Tibial nerve (tissue), 3 donors: ENCODE data around the gene TAOK1.

Source experiments
- POLR2A ChIP-seq, 2 donors: fragments of 450-650 bp; IDR thresholded peaks; one replicate each; pipeline ENCODE4 v1.6.1; 2017; ENCODE audit warnings: antibody characterized with exemption in 2 of 2, mild to moderate bottlenecking in 2 of 2, moderate library complexity in 2 of 2
- TF ChIP-seq, protein P1 (sequence below), 5 experiments: fragments of 200-600 bp in 3 of 5; fragments of 450-650 bp in 2 of 5; sonication (generic) in 3 of 5; IDR thresholded peaks; one replicate each; pipeline ENCODE4 v1.5.1; 2016 to 2019; ENCODE audit warnings: antibody characterized with exemption in 5 of 5, mild to moderate bottlenecking in 3 of 5, moderate library complexity in 2 of 5

DNA sequence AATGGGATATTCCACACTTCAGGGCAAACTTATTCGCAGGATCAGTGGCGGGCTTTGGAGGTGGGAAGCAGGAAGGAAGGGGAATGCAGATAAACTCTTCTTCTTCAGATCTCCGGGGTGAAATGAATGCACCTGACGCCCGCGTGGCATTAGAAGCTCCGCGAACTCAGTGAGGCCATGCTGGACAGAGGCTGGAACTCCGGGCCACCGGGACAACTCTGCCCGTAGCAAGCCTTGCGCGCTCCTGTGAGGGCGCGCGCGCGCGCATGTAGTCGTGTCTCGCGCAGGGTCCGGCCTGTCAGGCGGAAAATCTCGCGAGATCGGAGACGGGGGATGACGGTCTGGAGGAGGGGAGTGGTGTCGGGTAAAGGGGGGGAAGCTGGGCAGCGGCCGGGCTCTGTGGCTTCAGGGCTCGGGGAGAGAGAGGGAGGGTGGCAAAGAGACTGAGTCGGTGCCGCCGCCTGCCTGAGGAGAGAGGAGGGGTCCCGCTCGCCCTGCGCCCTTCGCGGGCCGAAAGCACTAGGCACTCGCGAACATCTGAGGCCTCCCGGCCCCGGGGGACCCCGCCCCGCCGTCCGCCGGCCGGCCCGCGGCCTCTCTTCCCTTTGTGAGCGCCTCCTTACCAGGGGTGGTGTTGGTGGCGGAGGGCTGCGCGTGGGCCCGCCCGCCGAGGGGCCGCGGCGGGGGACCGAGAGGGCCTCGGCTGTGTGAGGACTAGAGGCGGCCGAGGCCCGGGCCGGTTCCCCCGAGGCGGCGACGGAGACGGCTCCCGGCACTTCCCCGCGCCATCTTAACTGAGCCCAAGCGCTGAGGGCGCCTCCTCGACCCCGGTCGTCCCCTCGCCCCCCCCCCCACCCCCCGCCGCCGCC is at the start of gene TAOK1:
- TF ChIP-seq, protein P1, sequence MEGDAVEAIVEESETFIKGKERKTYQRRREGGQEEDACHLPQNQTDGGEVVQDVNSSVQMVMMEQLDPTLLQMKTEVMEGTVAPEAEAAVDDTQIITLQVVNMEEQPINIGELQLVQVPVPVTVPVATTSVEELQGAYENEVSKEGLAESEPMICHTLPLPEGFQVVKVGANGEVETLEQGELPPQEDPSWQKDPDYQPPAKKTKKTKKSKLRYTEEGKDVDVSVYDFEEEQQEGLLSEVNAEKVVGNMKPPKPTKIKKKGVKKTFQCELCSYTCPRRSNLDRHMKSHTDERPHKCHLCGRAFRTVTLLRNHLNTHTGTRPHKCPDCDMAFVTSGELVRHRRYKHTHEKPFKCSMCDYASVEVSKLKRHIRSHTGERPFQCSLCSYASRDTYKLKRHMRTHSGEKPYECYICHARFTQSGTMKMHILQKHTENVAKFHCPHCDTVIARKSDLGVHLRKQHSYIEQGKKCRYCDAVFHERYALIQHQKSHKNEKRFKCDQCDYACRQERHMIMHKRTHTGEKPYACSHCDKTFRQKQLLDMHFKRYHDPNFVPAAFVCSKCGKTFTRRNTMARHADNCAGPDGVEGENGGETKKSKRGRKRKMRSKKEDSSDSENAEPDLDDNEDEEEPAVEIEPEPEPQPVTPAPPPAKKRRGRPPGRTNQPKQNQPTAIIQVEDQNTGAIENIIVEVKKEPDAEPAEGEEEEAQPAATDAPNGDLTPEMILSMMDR (IDR thresholded peaks at IDR 0.05) = peak in 2 of 5 experiments; percentile 27 to 44
- TF ChIP-seq POLR2A (IDR thresholded peaks at IDR 0.05) = peak; percentile 95 to 97
